ENCODE data around the gene MDN1. TPM values are rescaled to one million over a fixed set of nuclear protein-coding genes. Genes with fewer than 3 reads are reported as not detected.

Gene MDN1
- total RNA-seq, 1 experiment from 2014 or later: 117 TPM

DNA sequence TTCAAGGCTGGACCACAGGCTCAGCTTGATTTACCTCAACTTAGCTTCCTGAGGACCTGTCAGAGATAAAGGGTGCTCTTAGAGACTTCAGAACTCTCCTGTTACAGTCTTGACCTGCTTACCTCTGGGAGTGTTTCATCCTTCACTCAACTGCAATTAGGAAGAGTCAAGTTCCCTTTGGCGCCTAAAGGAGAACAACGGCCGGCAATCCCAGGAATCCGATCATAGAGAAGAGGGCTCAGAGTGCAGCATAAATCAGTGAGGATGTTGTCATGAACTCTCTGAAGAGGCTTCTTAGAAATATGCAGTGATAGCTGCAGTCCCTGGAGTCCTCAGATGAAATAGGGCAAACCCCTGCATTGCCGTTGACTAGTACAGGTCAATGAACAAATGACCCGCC lies 217.4 kb downstream of the MDN1 start:
- Histone ChIP-seq H3K4me2 (ENCODE audit: insufficient read depth, insufficient read length, low read length) (no peak overlapping the region), H3K23me2 (ENCODE audit: insufficient read length, low read depth, low read length, poor library complexity, severe bottlenecking) (no peaks in the 10 kb centered on the region), H3K79me2 (ENCODE audit: insufficient read depth, low read length) (no peaks in the 10 kb centered on the region), H3K27ac (ENCODE audit: insufficient read length, low read depth, low read length) (no peak overlapping the region), H4K20me1 (ENCODE audit: control insufficient read depth, insufficient read depth, insufficient read length) (no peaks in the 10 kb centered on the region), H3K56ac (ENCODE audit: insufficient read length, low read depth, low read length) (no peak overlapping the region), H4K8ac (replicated peaks; ENCODE audit: insufficient read length, low read depth, low read length) (no peak overlapping the region), H4K5ac (ENCODE audit: insufficient read length, low read depth, low read length) (no peak overlapping the region), H4K91ac (ENCODE audit: insufficient read length, low read depth, low read length) (no peak overlapping the region), H2BK5ac (ENCODE audit: insufficient read length, low read length) (no peak overlapping the region), H2AK5ac (ENCODE audit: insufficient read length, low read length) (no peak overlapping the region), H2BK12ac (ENCODE audit: insufficient read length, low read depth, low read length) (no peak overlapping the region), H3K9ac (ENCODE audit: extremely low read depth, insufficient read length, low read length) (no peak overlapping the region), H2AFZ (ENCODE audit: low read length) (no peak overlapping the region), H3K4ac (ENCODE audit: low read depth, low read length) (no peak overlapping the region), H2BK120ac (ENCODE audit: low read depth, low read length, poor library complexity, severe bottlenecking) (no peak overlapping the region), H3K27me3 (ENCODE audit: insufficient read depth, low read length) (no peaks in the 10 kb centered on the region; the same call in 1 of the 2 replicates), H3K9me3 (ENCODE audit: control insufficient read depth, low read depth, low read length) (no peaks in the 10 kb centered on the region), H3K4me1 (ENCODE audit: insufficient read depth, low read length) (no peaks in the 10 kb centered on the region), H2BK20ac (ENCODE audit: low read depth, low read length, poor library complexity, severe bottlenecking) (no peak overlapping the region), H3K18ac (ENCODE audit: insufficient read length, low read depth, low read length) (no peak overlapping the region), H3K14ac (ENCODE audit: insufficient read depth, low read length) (no peak overlapping the region), H3K23ac (ENCODE audit: insufficient read length, low read depth, low read length) (no peak overlapping the region), H2BK15ac (ENCODE audit: low read depth, low read length) (no peak overlapping the region), H3T11ph (ENCODE audit: low read length) (no peak overlapping the region), H3K79me1 (ENCODE audit: insufficient read depth, low read depth, low read length, poor library complexity, severe bottlenecking) (no peaks in the 10 kb centered on the region)
- no peaks in the 10 kb centered on the region for H3K36me3 Mint-ChIP-seq (ENCODE audit: insufficient read depth in 1 of 3, low read depth in 3 of 3)
- H3K27me3 Mint-ChIP-seq (ENCODE audit: low read depth): no peaks in the 10 kb centered on the region
- no peak overlapping the region for H3K4me3 Mint-ChIP-seq
- no peak overlapping the region; a peak in 1 of 7 replicates for H3K27ac Mint-ChIP-seq
- no CpG with 5 or more reads among the region's 6 CpGs for WGBS (ENCODE audit: extremely low coverage, insufficient read length, low lambda C conversion rate)
- H3K4me1 Mint-ChIP-seq: 0 out of 4 replicates have a peak, but pooled peaks cover 0 to 4% of the 10 kb centered on the region in 2 experiments
- no peaks in the 10 kb centered on the region for H3K9me3 Mint-ChIP-seq
- TF ChIP-seq, protein P1, sequence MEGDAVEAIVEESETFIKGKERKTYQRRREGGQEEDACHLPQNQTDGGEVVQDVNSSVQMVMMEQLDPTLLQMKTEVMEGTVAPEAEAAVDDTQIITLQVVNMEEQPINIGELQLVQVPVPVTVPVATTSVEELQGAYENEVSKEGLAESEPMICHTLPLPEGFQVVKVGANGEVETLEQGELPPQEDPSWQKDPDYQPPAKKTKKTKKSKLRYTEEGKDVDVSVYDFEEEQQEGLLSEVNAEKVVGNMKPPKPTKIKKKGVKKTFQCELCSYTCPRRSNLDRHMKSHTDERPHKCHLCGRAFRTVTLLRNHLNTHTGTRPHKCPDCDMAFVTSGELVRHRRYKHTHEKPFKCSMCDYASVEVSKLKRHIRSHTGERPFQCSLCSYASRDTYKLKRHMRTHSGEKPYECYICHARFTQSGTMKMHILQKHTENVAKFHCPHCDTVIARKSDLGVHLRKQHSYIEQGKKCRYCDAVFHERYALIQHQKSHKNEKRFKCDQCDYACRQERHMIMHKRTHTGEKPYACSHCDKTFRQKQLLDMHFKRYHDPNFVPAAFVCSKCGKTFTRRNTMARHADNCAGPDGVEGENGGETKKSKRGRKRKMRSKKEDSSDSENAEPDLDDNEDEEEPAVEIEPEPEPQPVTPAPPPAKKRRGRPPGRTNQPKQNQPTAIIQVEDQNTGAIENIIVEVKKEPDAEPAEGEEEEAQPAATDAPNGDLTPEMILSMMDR (conservative IDR thresholded peaks at IDR 0.05): no peak
- DNase-seq: no peak
